HG03575 (cell line): ENCODE data around the gene COMT.

Experiments used
- ATAC-seq: cut with Tn5 transposase; IDR thresholded peaks from one replicate; pipeline ENCODE4 v1.9.1; 2021; ENCODE audit not compliant: unreplicated experiment, insufficient number of reproducible peaks, low FRiP score; ENCODE audit errors: extremely low read depth

The COMT gene

DNA sequence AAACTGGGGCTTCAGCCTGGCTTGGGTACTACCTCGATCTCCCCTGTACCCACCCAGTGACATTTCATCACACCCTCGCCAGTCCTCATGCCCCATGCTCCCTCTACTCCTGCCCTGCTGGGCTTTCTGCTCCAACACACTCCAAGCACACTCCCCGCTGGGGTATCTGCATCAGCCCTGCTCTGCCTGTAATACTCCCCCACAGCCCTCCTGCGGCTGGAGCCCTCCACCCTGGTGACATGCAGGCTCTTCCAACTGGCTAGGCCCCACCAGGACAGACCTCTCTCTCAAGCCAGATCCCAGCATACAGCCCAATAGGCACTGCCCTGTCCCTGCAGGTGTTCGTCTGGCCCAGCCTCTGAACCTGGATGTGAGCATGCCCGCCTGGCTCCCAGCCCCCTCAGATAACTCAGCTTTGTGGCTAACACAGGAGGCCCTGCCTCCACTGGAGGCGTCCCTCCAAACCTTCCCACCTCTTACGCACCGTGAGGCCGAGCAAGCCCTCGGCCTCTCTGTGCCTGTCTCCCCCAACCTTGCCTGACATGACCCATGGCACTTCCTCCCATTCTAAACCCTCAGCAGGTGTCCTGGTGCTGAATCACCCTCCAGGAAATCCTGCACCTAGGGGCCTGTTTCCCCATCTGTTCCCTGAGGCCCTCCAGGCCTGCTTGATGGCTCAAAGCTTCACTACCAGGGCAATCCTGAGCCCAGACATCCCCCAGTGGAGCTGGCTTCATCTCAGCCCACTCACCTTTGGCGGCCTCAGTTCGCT lies 33.5 kb downstream of the COMT start:
- ATAC-seq = no peak

DNA sequence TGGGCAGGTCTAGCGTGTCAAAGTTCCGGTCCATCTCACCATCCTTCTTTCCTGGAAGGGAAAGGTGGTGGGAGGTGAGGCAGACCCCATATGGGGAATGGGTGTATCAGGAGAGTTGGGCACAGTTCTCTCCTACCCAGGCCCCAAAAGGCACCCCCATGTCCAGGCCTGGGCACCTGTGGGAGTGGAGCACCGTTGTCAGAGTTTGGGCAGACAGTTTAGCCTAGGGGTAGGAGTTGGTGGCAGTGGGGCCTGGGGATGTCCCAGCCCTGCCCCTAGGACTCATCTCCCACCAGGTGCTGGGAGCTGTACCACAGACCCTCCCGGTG lies 34.1 kb downstream of the COMT start:
- ATAC-seq = no peak

DNA sequence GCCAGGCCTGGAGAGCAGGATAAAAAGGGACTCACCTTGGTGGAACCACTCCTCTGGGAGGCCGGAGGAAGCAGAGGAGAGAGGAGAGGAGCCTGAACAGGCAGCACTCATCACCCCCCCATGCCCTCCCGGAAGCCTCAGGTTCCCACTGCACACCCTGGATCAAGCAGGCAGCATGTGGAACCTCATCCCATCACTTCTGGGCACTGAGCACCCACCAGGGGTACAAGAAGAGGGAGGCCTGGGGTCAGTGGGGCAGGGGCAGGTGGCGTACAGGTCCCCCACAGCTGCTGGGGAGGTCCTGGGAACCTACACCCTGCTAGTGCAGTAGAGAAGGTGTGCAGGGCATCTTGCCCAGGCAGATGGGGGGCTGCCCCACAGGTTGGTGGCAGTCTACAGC lies 35.1 kb downstream of the COMT start:
- ATAC-seq = no peak

DNA sequence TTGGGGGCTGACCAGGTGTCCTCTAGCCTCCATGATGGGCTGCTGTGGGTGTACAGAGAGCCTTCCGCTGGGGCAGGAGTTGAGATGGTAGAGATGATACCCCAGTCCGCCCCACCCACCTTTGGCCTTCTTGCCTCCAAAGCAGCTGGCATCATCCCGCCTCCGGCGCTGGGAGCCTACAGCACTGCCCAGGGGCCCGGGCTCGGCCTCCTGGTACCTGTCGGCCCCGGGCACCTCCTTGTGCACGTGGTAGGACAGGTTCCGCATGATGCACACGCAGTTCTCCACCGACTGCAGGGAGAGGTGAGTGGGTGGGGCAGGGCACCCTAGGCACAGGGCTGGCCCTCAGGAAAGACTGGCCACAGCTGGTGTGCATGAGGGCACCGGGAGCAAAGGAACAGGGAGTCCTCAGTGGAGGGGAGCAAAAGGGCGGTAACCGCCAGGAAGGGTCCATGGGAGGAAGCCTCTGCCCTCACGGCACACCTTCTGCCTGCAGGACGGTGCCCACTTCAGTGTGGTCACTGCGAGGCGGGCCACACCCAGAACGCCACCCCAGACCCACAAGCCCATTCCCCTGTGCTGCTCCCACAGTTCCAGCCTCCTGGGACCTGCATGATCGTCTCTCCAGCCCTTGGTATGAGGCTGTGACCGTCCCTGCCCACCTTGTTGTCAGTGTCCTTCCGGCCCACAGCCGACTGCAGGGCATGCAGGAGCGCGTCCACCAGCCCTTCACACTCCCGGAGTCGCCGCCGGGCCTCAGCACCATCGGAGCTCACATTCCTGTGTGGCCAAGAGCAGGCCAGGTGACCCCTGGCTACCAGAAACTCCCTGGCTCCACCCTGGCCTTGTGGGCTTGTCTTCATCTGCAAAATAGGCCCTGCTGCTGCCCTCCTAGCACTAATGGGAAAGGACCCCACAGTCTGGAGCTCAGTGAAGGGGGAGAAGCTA lies 36.0 kb downstream of the COMT start:
- ATAC-seq = no peak

DNA sequence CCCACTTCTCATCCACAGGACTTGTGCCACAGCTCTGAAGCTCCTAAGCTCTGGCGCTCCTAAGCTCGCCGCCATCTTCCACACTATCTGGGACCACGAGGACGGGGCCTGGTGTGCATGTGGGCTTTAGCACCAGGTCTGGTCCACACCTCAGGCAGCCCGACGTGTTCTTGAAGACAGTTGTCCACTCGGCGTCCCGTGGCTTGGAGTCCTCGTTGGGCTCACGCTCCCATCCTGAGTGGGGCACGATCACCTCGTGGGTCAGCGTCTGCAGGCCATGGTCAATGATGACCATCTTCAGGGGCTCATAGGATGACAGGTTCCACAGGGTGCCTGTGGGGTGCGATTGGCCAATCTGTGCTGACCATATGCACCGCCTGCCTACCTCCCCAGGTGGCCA lies 37.2 kb downstream of the COMT start:
- no peak for ATAC-seq

DNA sequence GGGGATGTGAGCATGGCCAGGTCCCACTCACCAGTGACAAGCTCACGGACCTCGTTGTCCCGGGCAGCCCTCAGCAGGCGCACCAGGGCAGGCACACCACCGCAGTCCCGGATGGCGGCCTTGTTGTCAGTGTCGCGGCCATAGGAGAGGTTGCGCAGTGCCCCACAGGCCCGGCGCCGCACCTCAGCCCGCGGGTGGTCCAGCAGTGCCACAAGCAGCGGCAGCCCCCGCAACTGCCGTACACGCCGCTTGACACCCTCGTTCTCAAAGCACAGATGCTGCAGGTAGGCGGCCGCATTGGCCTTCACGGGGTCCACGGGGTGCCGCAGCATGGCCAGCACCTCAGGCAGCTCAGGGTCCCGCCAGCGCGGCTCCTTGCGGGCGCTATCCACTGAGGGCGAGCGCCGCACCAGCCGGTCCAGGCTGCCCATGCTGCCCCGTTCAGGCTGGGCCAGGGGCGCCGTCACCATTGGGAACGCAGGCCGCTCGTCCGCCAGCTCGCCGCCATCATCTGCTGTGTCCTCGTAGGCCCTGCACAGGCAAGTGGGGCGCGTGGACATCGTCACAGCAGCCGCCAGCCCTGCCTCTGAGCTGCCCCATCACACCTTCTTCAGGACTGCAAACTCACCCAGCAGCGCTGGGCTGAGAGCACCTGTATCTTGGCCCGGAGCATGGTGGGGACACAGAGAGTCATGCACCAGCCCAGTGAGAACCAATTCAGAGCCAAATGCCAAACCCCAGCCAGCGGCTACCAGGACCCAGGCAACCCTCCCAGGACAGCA lies 38.3 kb downstream of the COMT start:
- no peak for ATAC-seq

DNA sequence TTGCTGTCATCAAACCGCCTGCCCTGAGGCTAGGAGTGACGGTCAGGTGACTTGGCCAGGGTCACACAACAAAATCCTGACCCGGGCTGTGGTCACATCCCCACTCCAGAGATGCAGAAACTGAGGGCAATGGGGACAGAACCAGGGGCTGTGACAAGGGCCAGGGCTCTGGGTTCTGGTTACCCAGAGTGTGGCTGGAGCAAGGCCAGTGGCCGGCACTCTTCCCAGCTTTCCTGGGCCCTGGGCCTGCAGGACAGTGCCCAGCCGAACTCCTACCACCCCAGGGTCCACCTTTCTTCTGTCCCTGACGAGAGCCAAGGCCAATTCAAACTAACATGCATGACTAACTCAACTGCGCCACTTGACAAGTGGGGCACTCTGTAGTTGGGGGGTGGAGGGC lies 39.2 kb downstream of the COMT start:
- no peak for ATAC-seq

DNA sequence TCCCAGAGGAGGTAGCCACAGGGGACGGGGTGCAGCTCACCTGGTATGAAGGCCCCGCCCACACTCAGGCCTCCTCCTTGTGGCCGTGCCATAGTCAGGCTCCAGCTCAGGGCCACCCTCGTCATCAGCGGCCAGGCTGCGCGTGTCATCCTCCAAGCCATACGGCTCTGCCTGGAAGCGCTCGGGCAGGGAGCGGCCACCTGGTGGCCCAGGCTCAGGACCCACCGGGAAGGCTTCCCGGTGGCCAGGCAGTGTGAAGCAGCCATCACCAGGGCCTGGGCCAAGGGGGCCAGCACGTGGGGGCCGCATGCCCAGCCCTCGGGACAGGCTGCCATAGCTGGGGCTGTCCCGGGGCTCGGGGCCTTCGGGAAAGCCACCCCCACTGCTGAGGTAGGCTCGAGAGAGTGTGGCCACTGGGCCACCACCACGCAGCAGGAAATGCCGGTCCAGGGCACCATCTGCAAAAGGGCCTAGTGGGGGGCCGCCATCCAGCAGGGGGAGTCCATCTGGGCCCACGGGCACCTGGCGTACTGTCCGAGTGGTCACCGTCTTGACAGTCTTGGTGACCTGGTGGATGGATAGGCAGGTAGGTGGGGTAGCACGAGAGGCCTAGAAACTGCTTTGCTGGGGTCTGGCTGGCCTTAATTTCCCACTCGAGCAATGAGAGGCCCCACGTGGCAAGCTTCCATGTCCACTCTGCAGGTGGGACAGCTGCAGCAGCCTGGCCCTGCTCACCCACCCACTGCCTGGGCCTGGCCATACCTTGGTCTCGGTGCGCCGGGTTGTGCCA lies 39.8 kb downstream of the COMT start:
- no peak for ATAC-seq

DNA sequence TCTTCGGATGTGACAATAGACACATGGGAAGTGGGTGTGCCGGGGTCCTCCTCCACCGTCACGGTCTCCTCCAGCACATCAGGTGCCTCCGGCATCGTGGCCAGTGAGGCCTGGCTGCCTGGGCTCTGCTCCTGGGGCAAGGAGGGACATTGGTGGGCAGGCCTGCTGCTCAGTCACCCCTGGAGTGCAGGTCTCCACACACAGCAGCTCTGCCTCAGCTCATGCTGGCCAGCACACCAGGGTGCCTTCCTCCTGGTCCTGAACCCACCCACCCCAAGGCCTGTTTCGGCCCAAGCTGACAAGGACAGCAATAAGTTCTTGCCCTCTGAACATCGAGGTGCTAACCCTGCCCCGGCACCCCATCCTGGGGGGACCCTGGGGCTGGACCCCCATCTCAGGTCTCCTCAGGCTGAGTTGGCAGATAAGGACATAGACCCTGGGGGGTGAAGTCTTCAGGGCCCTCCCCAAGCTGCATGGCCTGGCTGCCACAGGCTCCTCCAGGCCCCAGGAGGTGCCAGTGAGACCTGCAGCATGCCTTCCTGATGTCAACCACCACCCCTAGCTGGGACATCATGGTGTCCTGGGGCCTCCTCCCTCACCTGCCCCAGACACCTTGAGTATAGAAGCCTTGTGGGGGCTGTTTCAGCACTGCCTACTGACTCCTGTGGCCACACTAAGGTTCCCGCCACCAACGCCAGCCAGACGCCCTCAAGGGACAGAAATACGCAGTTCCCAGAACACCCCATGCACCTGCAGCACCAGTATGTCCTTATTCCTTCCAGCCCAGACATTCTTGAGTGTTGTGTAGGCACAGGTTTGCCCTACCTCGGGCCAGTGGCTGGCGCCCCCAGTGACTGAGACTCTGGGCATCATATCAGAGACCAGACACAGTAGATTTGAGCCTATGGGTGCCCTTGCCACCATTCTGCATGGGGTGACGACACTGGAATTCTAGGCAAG lies 40.7 kb downstream of the COMT start:
- no peak for ATAC-seq

DNA sequence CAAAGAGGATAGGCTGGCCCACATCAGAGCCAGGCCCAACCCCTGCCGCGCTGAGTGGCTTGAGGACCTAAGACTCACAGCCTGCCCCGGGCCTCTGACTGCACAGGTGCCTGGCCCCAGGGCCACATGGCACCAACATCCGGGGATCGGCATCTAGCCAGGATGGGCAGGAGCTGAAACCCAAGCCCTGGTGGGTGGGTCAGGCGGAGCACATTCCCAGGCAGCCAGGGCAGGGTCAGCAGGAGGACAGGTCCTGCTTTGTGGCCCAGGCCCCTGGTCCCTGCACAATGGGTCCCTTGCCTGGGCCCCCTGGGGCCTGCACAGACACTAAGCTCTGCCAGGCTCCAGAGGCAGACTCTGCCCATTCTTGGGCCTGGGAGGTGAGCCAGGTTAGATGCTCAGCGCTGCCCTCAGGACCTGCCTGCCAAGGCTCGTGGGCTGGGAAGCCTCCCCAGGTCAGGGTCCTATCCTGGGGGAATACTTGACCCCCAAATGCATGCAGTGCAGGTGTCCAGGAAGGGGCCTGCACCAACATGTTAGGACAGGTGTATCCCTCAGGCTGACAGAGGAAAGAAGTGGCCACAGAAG lies 41.5 kb downstream of the COMT start:
- no peak for ATAC-seq

DNA sequence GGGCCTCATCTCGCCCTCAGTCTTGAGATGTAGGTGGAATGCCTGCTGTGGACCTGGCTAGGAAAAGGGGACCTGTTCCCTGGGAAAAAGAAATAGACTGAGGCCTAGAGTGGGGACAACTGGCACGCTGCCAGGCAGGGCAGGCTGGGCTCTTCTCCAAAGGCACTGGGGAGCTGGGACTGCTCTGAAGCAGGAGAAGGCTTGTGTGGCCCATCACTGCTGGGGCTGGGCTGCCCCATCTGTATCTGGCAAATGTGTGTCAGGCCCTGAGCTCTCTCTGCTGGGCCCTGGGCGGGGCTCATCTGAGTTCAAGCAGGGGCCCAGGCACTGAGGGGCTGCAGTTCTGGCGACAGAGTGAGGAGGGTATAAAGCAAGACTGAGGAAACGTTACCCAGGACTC lies 42.2 kb downstream of the COMT start:
- ATAC-seq = no peak

DNA sequence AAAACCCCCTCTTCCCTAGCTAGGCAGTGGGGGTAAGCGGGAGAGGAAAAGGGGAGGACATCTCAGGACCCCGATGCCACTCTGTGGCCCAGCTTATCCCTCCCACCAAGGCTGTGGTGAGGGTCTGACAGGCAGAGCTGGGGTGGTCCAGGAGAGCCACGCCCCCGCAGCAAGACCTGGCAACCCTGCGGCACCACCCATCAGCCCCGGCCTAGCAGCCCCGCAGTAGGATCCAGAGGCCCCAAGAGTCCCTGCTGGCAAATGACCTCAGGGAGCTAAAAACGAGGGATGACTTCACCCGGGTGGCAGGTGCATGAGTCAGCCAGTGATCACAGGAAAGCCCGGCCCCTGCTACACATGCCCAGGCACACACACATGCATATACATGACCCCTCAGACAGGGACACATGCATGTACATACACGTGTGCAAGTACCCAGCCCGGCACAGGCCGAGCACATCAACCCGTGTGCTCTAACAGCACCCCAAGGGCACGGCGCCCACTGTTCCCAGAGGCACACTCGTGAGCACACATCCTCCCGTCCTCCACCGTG lies 42.7 kb downstream of the COMT start:
- ATAC-seq = no peak

DNA sequence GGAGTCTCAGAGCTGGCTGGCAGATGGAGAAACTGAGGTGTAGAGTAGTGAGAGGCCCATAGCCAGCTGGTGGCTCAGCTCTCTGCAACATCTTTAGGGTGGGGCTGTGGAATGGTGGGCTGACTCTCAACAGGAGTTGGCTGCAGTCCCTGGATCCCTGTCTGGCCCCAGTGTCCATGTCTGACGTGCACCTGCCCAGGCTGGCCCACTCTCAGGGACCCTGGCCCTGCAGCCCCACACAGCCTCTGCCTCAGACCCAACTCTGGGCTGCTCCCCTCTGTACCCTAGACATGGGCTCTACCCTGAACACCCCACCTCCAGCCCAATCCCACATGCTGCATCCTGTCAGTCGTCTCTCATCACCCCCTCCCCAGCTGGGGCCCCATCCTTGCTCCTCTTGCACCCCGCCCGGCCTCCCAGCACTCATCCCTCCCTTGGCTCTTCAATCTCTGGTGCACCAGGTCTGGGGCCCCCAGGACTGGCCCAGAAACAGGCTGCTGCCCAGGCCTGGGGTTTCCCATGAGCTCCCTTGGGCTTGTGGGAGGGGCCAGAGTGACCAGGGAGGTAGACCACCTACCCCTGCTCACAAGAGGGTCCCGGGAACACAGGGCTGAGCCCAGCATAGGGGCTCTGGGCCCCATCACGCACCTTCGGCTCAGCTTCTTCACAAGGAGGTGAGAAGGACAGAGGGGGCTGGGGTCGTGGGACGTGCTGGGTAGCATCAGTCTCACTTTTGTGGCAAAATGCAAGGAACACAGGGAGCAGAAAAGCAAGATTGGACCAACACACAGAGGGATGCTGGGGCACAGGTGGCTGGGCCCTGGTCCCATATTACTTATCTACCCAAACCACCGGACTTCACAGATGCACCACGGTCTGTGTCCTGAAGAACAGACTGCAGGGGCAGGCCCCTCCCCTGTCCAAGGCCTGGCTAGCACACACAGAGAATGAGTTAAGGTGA lies 43.6 kb downstream of the COMT start:
- ATAC-seq = no peak

DNA sequence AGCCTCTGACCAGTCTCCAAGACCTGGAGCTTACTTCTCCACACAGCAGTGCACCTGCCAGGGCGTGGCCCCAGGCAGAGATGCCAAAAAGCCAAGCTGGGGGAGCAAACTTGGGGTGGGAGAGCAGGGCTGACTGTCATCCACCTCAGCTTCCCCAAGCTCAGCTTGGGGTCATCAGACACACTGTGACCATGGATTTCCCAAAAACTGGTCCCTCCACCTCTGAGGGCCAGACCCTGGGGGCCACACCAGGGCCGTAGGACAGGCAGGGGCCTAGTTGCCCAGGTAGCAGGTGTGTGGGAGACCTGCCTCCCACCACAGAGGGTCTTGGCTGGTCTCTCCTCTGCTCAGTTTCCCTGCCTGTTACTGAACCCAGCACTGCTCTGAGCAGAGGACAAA lies 44.4 kb downstream of the COMT start:
- ATAC-seq = no peak

DNA sequence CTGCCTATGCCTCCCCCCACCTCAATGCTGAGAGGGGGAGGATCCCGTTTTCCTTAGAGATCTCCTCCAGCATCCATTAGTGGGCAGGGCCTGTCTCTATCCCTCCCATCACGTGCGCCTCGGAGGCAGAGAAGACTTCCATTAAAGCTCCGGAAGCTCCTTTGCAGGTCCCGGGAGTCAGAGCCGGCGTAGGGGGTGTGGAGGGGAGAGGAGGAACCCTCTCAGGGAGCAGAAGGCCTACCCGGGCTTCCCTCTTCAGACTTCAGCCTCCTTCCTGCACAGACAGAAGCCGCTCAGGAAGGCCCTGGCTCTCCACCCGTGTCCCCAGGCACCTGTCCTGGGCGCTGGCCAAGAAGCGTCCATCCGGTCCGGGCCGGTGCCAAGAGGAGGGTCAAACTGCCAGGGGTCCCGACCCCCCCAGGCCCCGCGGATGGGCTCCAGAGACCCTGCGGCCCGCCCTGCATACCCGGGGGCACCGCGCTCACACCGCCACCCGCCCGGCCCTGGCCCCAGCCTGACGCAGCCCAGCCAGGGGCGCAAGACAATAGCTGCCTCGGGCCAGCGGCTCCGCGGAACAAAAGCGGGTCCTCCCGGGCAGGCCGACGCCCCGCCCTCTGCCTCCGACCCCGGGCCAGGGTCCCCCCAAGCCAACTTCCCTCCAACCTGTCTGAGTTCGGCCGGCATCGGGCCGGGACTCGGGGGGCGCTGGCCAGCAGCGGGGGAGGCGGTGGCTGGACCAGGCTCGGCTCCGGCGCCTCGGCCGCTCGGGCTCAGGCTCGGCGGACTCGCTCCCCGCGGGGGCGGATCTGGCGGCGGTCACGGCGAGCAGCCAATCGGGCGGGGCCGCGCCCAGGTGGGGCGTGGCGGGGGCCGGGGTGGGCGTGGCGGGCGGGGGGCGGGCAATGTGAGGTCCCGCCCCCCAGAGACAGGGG lies 45.1 kb downstream of the COMT start:
- ATAC-seq = no peak
